Measurements from ENCODE around the gene AKT1. TPM values are rescaled to one million over a fixed set of nuclear protein-coding genes. Genes with fewer than 3 reads are reported as not detected.
A peak's percentile ranks its signal among the peaks of the same experiment; 100 is the strongest.

AKT1 gene
- total and polyA plus RNA-seq, 5 donors, result 101 to 154 (median 125) TPM

DNA sequence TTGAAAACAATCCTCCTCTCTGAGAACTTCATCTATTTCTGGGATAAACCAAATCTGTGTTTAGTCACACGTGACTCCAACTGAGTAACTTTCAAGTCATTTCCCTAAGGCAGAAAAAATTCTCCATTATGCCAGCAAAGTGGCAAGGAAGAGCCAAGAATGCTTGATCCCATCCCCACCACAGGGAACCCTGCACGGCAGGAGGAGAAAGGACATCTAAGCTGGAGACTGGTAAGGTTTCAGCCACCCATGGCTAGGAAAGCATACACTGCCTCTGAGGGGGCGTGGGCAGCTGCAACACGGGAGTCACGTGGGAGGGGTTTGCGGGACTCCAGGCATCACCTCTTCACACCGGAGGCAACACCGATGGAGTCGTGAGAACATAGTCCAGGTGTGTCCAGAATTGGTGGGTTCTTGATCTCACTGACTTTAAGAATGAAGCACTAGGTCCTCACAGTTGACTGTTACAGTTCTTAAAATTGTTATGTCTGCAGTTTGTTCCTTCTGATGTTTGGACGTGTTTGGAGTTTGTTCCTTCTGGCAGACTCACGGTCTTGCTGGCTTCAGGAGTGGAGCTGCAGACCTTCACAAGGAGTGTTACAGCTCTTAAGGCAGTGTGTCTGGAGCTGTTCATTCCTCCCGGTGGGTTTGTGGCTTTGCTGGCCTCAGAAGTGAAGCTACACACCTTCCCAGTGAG is 45.3 kb downstream of the AKT1 start:
- no peak overlapping the region for H3K27ac ChIP-seq (ENCODE audit: low read length)
- 78% methylated on average over 12 of the region's 12 CpGs for WGBS
- peaks cover 2% of the 10 kb centered on the region for H3K4me1 ChIP-seq (ENCODE audit: control insufficient read depth, insufficient read depth, low read length)
- DNase-seq, result peak; percentile 8 to 53 (median 32)
- H3K27me3 ChIP-seq (ENCODE audit: control insufficient read depth, insufficient read depth), result no peaks in the 10 kb centered on the region
- intact Hi-C loops (cut with DNase I), result no loop called here
- ATAC-seq, result no peak
- no peaks in the 10 kb centered on the region for H3K9me3 ChIP-seq (ENCODE audit: control insufficient read depth, low read length)
- no peak overlapping the region for H3K4me3 ChIP-seq (ENCODE audit: low read length)

GRCh38 chr14:104749111-104749649 is 46.4 kb downstream of the AKT1 start:
- Histone ChIP-seq H3K4me1 (ENCODE audit: control insufficient read depth, insufficient read depth, low read length) (peaks cover 2% of the 10 kb centered on the region), H3K27me3 (ENCODE audit: control insufficient read depth, insufficient read depth) (no peaks in the 10 kb centered on the region), H3K4me3 (ENCODE audit: low read length) (no peak overlapping the region), H3K9me3 (ENCODE audit: control insufficient read depth, low read length) (no peaks in the 10 kb centered on the region), H3K27ac (ENCODE audit: low read length) (no peak overlapping the region)
- ATAC-seq, result no peak
- DNase-seq, result peak; percentile 35 to 85 (median 83)
- WGBS, result 59% methylated on average over 11 of the region's 11 CpGs
- intact Hi-C loops (cut with DNase I), result no loop called here

DNA sequence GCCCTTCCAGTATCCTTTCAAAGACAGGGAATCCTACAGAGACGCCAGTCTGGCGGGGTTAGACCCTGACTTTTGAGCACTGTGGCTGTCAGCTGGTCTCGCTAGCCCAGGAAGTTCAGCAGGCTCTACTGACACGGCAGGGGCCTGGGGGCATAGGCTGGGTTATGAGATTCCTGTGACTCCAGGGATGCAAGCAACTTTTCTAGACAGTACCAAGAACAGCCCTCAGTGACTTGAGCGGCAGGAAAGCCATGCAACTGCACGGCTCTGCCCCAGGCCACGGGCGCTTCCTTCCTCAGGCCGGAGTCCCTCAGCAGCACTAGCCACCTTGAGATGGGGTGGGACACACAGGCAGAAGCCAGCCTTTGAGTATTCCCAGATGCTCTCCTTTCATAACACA is 47.7 kb downstream of the AKT1 start:
- peak; percentile 4 to 32 (median 28) for DNase-seq
- Histone ChIP-seq H3K27me3 (ENCODE audit: control insufficient read depth, insufficient read depth) (no peaks in the 10 kb centered on the region), H3K4me3 (ENCODE audit: low read length) (no peak overlapping the region), H3K27ac (ENCODE audit: low read length) (no peak overlapping the region), H3K9me3 (ENCODE audit: control insufficient read depth, low read length) (no peaks in the 10 kb centered on the region), H3K4me1 (ENCODE audit: control insufficient read depth, insufficient read depth, low read length) (peaks cover 2% of the 10 kb centered on the region)
- ATAC-seq, result no peak
- 80% methylated on average over 9 of the region's 9 CpGs for WGBS
- intact Hi-C loops (cut with DNase I), result no loop called here

GRCh38 chr14:104746934-104747481 is 48.5 kb downstream of the AKT1 start:
- Histone ChIP-seq H3K27ac (ENCODE audit: low read length) (no peak overlapping the region), H3K4me3 (ENCODE audit: low read length) (no peak overlapping the region), H3K9me3 (ENCODE audit: control insufficient read depth, low read length) (no peaks in the 10 kb centered on the region), H3K4me1 (ENCODE audit: control insufficient read depth, insufficient read depth, low read length) (no peaks in the 10 kb centered on the region), H3K27me3 (ENCODE audit: control insufficient read depth, insufficient read depth) (no peaks in the 10 kb centered on the region)
- intact Hi-C loops (cut with DNase I), result no loop called here
- DNase-seq, result peak; percentile 63 to 91 (median 85)
- 60% methylated on average over 7 of the region's 7 CpGs for WGBS
- ATAC-seq, result peak in 1 of 2 donors; percentile 63

DNA sequence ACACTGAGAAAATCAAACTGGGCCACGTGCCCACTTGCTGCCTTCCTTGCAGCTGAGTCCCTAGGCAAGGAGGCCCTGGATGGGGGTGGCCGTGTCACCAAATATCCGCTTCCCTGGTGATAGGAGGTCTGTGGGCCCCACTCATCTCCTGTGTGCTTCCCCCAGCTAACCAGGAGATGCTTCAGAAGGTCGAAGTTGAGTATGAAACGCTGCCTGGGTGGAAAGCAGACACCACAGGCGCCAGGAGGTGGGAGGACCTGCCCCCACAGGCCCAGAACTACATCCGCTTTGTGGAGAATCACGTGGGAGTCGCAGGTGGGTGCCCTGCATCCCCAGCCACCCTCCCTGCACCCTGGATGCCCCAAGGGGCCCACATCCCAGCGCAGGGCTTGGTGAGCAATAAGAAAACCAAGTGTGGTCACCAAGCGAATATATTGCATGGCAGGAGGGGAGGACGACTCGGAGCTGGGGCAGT is 49.4 kb downstream of the AKT1 start:
- 76% methylated on average over 13 of the region's 13 CpGs for WGBS
- no peak overlapping the region for H3K4me3 ChIP-seq (ENCODE audit: low read length)
- peak overlapping the region; percentile 16 for H3K27ac ChIP-seq (ENCODE audit: low read length)
- H3K4me1 ChIP-seq (ENCODE audit: control insufficient read depth, insufficient read depth, low read length), result no peaks in the 10 kb centered on the region
- no peaks in the 10 kb centered on the region for H3K9me3 ChIP-seq (ENCODE audit: control insufficient read depth, low read length)
- intact Hi-C loops (cut with DNase I), result no loop called here
- peak; percentile 10 to 56 (median 50) for DNase-seq
- ATAC-seq, result no peak
- H3K27me3 ChIP-seq (ENCODE audit: control insufficient read depth, insufficient read depth), result no peaks in the 10 kb centered on the region

- ATAC-seq (no peak), DNase-seq (peak; percentile 8 to 51 (median 31))
- WGBS, result 96% methylated on average over 9 of the region's 9 CpGs
- no peak overlapping the region for H3K4me3 ChIP-seq (ENCODE audit: low read length)
- H3K9me3 ChIP-seq (ENCODE audit: control insufficient read depth, low read length), result no peaks in the 10 kb centered on the region
- no peaks in the 10 kb centered on the region for H3K27me3 ChIP-seq (ENCODE audit: control insufficient read depth, insufficient read depth)
- no peak overlapping the region for H3K27ac ChIP-seq (ENCODE audit: low read length)
- intact Hi-C loops (cut with DNase I), result no loop called here
- no peaks in the 10 kb centered on the region for H3K4me1 ChIP-seq (ENCODE audit: control insufficient read depth, insufficient read depth, low read length)
These were observed 50.1 kb downstream of the AKT1 start for GRCh38 chr14:104745431-104745830.

DNA sequence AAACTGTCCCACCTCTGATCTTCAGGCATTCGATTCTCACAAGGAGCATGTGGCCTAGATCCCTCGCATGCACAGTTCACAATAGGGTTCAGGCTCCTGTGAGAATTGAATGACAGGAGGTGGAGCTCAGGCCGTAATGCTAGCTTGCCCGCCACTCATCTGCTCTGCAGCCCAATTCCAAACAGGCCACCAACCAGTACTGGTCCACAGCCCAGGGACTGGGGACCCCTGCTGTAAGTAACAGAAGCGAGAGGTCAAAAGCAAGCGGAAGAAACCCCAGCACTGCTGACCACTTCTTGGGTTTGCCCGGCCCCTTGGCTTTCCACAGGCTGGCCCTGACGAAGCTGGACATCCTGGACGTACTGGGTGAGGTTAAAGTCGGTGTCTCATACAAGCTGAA is 51.1 kb downstream of the AKT1 start:
- ATAC-seq, result no peak
- no peaks in the 10 kb centered on the region for H3K4me1 ChIP-seq (ENCODE audit: control insufficient read depth, insufficient read depth, low read length)
- no peaks in the 10 kb centered on the region for H3K9me3 ChIP-seq (ENCODE audit: control insufficient read depth, low read length)
- H3K4me3 ChIP-seq (ENCODE audit: low read length), result no peak overlapping the region
- DNase-seq, result peak in 2 of 3 donors; percentile 10 to 26
- intact Hi-C loops (cut with DNase I), result no loop called here
- H3K27me3 ChIP-seq (ENCODE audit: control insufficient read depth, insufficient read depth), result no peaks in the 10 kb centered on the region
- 95% methylated on average over 10 of the region's 10 CpGs for WGBS
- no peak overlapping the region for H3K27ac ChIP-seq (ENCODE audit: low read length)

DNA sequence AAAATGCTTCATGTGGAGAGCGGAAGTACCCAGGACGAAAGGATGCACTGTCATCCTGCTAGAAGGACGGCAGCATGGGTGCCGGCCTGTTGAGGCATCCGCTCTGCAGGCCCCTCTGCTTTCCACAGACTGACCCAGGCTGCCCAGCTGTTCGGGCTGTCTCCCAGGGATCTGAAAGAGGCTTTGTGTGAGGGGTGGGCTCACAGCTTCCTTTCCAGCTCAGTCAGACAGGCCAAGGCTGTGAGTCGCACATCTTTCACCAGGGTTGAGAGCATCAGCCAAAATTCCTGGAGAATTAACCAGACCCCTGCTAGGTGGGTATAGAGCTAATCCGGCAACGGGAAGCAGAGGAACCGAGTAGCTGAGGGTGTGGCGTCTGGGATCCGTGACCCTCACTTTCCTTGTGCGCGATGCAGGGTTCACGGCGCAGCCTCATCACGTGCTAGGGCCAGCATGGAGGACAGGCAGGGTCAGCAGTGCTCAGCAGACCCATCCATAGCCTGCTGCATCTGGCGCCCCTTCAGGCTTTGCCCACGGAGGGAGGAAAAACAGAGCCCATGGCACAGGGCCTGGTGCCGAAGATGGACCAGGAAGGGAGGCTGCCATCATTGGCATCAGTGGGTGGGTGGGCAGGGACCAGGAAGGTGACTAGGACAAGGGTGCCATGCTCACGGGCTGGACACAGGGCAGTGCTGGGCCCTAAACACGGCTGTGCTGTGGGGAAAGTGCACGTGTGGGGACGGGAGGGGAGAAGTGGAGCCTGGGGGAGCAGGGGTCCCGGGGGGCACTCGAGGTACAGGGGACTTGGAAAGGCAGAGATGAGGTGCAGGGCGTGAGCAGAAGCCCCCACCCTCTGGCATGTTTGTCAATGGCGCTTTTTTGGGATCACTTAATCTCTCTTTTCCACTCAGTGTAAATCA is 51.8 kb downstream of the AKT1 start:
- intact Hi-C loops (cut with DNase I), result no loop called here
- H3K9me3 ChIP-seq (ENCODE audit: control insufficient read depth, low read length), result no peaks in the 10 kb centered on the region
- H3K4me3 ChIP-seq (ENCODE audit: low read length), result no peak overlapping the region
- ATAC-seq, result no peak
- H3K4me1 ChIP-seq (ENCODE audit: control insufficient read depth, insufficient read depth, low read length), result no peaks in the 10 kb centered on the region
- no peak overlapping the region for H3K27ac ChIP-seq (ENCODE audit: low read length)
- WGBS, result 91% methylated on average over 28 of the region's 28 CpGs
- no peaks in the 10 kb centered on the region for H3K27me3 ChIP-seq (ENCODE audit: control insufficient read depth, insufficient read depth)
- DNase-seq, result peak; percentile 7 to 66 (median 38)

- intact Hi-C loops (cut with DNase I), result no loop called here
- H3K9me3 ChIP-seq (ENCODE audit: control insufficient read depth, low read length), result no peaks in the 10 kb centered on the region
- peak; percentile 14 to 56 (median 56) for DNase-seq
- H3K4me3 ChIP-seq (ENCODE audit: low read length), result no peak overlapping the region
- H3K4me1 ChIP-seq (ENCODE audit: control insufficient read depth, insufficient read depth, low read length), result no peaks in the 10 kb centered on the region
- WGBS, result 88% methylated on average over 32 of the region's 32 CpGs
- no peaks in the 10 kb centered on the region for H3K27me3 ChIP-seq (ENCODE audit: control insufficient read depth, insufficient read depth)
- no peak overlapping the region for H3K27ac ChIP-seq (ENCODE audit: low read length)
- no peak for ATAC-seq
These were observed 52.7 kb downstream of the AKT1 start for GRCh38 chr14:104742586-104743455.

GRCh38 chr14:104741803-104742251 is 53.7 kb downstream of the AKT1 start:
- intact Hi-C loops (cut with DNase I), result no loop called here
- H3K27me3 ChIP-seq (ENCODE audit: control insufficient read depth, insufficient read depth), result no peaks in the 10 kb centered on the region
- no peak overlapping the region for H3K27ac ChIP-seq (ENCODE audit: low read length)
- 92% methylated on average over 23 of the region's 23 CpGs for WGBS
- no peak for ATAC-seq
- H3K4me3 ChIP-seq (ENCODE audit: low read length), result no peak overlapping the region
- DNase-seq, result peak; percentile 13 to 55 (median 49)
- H3K9me3 ChIP-seq (ENCODE audit: control insufficient read depth, low read length), result no peaks in the 10 kb centered on the region
- H3K4me1 ChIP-seq (ENCODE audit: control insufficient read depth, insufficient read depth, low read length), result no peaks in the 10 kb centered on the region
